K562 (cell line): Measurements from ENCODE around the gene BRPF1. TPM values are rescaled to one million over a fixed set of nuclear protein-coding genes. Genes with fewer than 3 reads are reported as not detected.
A peak's percentile ranks its signal among the peaks of the same experiment; 100 is the strongest.

Experiments
- BCOR ChIP-seq: fragments of 450-650 bp; IDR thresholded peaks from 2 replicates; pipeline ENCODE4 v1.6.1; 2016
- FOXJ3 ChIP-seq: sonication (generic); formaldehyde crosslinking; IDR thresholded peaks from 2 replicates; pipeline ENCODE4 v1.4.0; 2020; ENCODE audit warnings: mild to moderate bottlenecking, missing genetic modification reagents
- FOXP1 ChIP-seq: sonication (generic); formaldehyde crosslinking; IDR thresholded peaks from 2 replicates; pipeline ENCODE4 v1.8.0; 2022; ENCODE audit warnings: mild to moderate bottlenecking, missing genetic modification reagents
- RBM39 ChIP-seq: fragments of 200-400 bp; formaldehyde crosslinking; optimal IDR thresholded peaks from 2 replicates; pipeline ENCODE3; 2018; ENCODE audit warnings: low read depth, low read length
- RHOXF2B ChIP-seq: fragments of 250-450 bp; sonication (Bioruptor Pico); conservative IDR thresholded peaks from 2 replicates; pipeline ENCODE4 v1.5.1; 2021
- SAP30 ChIP-seq: fragments of 200-600 bp; sonication (generic); IDR thresholded peaks from 2 replicates; pipeline ENCODE4 v1.6.1; 2012; ENCODE audit warnings: borderline replicate concordance, low read depth, mild to moderate bottlenecking, moderate library complexity, low read length, control low read depth, inconsistent platforms; ENCODE audit not compliant: insufficient read depth, poor library complexity, severe bottlenecking
- SMAD1 ChIP-seq: fragments of 150-350 bp; IDR thresholded peaks from 2 replicates; pipeline ENCODE4 v1.6.1; 2014; ENCODE audit warnings: low read length, low read depth; ENCODE audit not compliant: partially characterized antibody
- SMARCA5 ChIP-seq: fragments of 450-650 bp; IDR thresholded peaks from 2 replicates; pipeline ENCODE4 v1.6.1; 2016
- polyA plus RNA-seq, 8 experiments: library from polyadenylated mRNA; depleted of rRNA in 4 of 8; stranded (reverse) in 5 of 8; unstranded in 3 of 8; fragments of >200 nt; fragmentation: Nextera tagmentation in 2 of 8; fragmentation: Illumina TruSeq in 1 of 8; extraction: Ambion mirVana in 2 of 8; extraction: Trizol in 1 of 8; gene quantifications; 2 replicates each; pipeline versions ENCODE4 v1.2.1 to v1.2.3, GENCODE V29; 2011 to 2014; ENCODE audit warnings: inconsistent platforms in 1 of 8, missing spikeins in 1 of 8
- total RNA-seq, 7 experiments: library from RNA; depleted of rRNA in 6 of 7; stranded (reverse); fragments of >200 nt in 6 of 7; fragmentation: Illumina TruSeq in 2 of 7; extraction: Trizol in 2 of 7; gene quantifications; 2 replicates each; pipeline versions ENCODE4 v1.2.1 to v1.2.3, GENCODE V29; 2011 to 2021; ENCODE audit warnings: low replicate concordance in 1 of 7
- TF ChIP-seq, protein P1 (sequence below): fragments of 250-450 bp; sonication (Bioruptor Pico); IDR thresholded peaks from 2 replicates; pipeline ENCODE4 v1.5.0; 2021; ENCODE audit warnings: mild to moderate bottlenecking, moderate library complexity
- TF ChIP-seq, protein P2 (sequence below): sonication (generic); formaldehyde crosslinking; IDR thresholded peaks from 2 replicates; pipeline ENCODE4 v1.8.0; 2022; ENCODE audit warnings: mild to moderate bottlenecking, missing genetic modification reagents
- TF ChIP-seq, protein P3 (sequence below), 2 experiments: fragments of 450-650 bp; IDR thresholded peaks; 2 replicates each; pipeline ENCODE4 v1.6.1; 2016; ENCODE audit warnings: mild to moderate bottlenecking in 2 of 2, borderline replicate concordance in 1 of 2, low read depth in 1 of 2, moderate library complexity in 1 of 2
- TF ChIP-seq, protein P4 (sequence below): fragments of 450-650 bp; IDR thresholded peaks from 2 replicates; pipeline ENCODE4 v1.6.1; 2016

BRPF1 gene
- total and polyA plus RNA-seq, 9 of the 15 experiments (the other 6 are each of a cell fraction or from before 2014, with no cell fraction given), result 1.1 to 40.2 (median 23.5) TPM

DNA sequence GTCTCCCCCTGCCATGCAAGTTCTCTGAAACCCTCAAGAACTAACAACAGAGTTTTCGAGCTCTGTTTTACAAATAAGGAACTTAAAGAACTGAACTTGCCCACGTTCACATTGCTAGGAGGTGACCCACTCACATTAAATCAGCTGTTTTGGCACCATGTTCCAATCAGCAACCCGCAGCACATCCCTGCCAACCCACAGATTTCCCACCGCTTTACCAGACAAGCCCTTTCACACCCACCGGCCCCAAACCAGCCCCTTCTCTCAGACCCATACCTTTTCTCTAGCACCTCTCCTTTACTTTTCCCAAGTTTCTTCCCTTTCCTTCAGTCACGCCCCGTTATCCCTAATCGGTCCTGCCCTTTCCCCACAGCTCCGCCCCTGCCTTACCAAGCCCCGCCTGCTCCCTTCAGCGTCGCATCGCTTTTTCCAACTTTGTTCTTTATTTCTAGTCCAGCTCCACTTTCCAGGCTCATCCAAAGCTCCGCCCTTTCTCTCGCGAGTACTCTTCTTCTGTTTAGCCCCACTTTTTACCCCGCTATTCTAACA is 804 bp upstream of the BRPF1 start (continued):
- TF ChIP-seq SAP30, result no peak
- TF ChIP-seq SMARCA5, result 0 out of 2 replicates have a peak, but pooled peaks have one; percentile 32
- no peak for TF ChIP-seq FOXJ3 (CRISPR knock-in tag)
- TF ChIP-seq, protein P1, sequence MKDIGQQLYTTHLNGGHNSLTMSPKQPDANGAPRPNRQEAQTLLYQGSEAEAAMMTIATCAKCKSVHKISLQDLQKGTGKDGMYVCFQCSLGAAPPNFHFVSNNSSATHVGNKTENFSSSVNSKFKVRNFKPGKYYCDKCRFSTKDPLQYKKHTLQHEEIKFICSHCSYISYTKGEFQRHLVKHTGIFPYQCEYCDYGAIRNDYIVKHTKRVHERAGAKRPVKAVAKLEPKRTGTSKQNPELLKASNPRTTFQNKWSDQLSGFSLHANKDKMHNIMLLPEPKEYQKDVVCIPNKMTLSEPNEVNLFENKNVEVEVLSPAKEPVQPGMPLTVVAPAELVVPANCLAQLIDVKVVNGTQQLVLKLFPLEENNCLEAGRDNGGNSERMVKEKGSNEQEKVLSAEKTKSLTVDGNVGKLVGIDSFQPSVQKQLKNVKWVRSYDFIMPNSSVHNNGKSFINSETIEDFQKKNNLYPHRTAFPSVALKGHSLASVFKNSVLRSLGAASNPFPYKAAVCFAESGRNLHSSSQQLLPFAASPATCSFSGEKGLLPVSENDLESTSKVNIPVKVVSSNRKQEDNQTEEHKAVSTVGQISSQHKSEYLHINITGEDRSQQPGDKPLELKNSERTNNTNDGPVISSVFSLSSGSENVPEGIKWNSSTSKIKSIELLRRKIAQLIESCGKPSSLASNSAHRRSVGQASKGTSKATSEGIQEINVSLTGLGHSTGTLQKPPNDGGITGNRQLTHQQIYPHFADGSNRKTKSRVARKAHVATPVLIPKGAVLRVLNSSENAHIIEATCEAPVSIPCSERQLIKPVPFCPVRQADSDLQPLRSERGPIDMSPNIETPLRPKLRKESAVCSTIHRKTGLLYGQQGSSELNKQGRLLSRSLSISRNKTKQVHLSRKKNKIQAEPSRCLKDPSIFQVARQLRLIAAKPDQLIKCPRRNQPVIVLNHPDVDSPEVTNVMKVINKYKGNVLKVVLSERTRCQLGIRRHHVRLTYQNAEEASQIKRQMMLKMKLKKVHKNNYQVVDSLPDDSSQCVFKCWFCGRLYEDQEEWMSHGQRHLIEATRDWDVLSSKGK (CRISPR knock-in tag), result no peak
- TF ChIP-seq RBM39, result no peak
- TF ChIP-seq, protein P2, sequence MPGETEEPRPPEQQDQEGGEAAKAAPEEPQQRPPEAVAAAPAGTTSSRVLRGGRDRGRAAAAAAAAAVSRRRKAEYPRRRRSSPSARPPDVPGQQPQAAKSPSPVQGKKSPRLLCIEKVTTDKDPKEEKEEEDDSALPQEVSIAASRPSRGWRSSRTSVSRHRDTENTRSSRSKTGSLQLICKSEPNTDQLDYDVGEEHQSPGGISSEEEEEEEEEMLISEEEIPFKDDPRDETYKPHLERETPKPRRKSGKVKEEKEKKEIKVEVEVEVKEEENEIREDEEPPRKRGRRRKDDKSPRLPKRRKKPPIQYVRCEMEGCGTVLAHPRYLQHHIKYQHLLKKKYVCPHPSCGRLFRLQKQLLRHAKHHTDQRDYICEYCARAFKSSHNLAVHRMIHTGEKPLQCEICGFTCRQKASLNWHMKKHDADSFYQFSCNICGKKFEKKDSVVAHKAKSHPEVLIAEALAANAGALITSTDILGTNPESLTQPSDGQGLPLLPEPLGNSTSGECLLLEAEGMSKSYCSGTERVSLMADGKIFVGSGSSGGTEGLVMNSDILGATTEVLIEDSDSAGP (CRISPR knock-in tag), result no peak
- no peak for TF ChIP-seq FOXP1 (CRISPR knock-in tag)
- no peak for TF ChIP-seq BCOR
- TF ChIP-seq, protein P3, sequence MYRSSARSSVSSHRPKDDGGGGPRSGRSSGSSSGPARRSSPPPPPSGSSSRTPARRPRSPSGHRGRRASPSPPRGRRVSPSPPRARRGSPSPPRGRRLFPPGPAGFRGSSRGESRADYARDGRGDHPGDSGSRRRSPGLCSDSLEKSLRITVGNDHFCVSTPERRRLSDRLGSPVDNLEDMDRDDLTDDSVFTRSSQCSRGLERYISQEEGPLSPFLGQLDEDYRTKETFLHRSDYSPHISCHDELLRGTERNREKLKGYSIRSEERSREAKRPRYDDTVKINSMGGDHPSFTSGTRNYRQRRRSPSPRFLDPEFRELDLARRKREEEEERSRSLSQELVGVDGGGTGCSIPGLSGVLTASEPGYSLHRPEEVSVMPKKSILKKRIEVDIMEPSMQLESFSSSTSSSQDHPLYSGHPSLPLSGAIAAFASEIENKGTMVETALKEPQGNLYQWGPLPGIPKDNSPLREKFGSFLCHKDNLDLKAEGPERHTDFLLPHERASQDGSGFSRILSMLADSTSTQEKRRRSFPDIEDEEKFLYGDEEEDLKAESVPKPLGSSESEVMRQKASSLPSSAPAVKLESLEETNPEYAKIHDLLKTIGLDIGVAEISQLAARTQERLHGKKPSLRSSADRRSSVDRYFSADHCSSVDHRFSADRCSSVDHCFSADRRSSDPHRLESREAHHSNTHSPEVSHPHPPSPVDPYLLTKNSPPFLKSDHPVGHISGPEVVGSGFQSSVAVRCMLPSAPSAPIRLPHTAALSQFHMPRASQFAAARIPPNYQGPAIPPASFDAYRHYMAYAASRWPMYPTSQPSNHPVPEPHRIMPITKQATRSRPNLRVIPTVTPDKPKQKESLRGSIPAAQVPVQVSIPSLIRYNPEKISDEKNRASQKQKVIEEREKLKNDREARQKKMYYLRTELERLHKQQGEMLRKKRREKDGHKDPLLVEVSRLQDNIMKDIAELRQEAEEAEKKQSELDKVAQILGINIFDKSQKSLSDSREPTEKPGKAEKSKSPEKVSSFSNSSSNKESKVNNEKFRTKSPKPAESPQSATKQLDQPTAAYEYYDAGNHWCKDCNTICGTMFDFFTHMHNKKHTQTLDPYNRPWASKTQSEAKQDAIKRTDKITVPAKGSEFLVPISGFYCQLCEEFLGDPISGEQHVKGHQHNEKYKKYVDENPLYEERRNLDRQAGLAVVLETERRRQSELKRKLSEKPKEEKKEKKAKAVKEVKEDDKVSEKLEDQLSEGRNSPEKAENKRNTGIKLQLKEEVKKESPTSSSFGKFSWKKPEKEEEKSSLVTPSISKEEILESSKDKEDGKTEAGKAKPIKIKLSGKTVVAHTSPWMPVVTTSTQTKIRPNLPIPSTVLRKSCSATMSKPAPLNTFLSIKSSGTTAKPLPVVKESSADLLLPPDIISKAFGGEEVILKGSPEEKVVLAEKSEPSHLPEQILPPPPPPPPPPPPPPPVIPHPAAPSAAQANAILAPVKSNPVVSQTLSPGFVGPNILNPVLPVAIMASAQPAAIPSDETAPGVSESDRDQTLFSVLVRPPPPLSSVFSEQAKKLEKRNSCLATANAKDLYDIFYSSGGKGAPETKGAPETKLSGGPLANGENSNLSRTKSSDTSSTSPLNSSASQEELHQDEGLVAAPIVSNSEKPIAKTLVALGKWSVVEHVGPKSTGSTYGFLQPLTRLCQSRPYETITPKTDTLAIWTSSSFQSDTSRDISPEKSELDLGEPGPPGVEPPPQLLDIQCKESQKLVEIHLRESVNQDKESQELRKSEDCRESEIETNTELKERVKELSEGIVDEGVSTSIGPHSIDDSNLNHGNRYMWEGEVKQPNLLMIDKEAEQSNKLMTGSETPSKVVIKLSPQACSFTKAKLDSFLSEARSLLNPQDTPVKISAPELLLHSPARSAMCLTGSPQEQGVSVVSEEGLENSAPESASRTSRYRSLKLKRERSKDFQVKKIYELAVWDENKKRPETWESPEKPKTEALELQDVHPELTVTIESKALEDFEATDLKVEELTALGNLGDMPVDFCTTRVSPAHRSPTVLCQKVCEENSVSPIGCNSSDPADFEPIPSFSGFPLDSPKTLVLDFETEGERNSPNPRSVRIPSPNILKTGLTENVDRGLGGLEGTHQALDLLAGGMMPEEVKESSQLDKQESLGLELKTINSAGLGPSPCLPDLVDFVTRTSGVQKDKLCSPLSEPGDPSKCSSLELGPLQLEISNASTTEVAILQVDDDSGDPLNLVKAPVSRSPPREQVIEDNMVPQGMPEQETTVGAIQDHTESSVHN (IDR thresholded peaks at IDR 0.05; ENCODE audit: borderline replicate concordance in 1 of 2, low read depth in 1 of 2), result no peak
- TF ChIP-seq RHOXF2B (CRISPR knock-in tag), result no peak
- TF ChIP-seq, protein P4, sequence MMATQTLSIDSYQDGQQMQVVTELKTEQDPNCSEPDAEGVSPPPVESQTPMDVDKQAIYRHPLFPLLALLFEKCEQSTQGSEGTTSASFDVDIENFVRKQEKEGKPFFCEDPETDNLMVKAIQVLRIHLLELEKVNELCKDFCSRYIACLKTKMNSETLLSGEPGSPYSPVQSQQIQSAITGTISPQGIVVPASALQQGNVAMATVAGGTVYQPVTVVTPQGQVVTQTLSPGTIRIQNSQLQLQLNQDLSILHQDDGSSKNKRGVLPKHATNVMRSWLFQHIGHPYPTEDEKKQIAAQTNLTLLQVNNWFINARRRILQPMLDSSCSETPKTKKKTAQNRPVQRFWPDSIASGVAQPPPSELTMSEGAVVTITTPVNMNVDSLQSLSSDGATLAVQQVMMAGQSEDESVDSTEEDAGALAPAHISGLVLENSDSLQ, result no peak; the same call in 1 of the 2 replicates
- no peak for TF ChIP-seq SMAD1
